ENCODE measurements around the gene SLC10A3.

The SLC10A3 gene

DNA sequence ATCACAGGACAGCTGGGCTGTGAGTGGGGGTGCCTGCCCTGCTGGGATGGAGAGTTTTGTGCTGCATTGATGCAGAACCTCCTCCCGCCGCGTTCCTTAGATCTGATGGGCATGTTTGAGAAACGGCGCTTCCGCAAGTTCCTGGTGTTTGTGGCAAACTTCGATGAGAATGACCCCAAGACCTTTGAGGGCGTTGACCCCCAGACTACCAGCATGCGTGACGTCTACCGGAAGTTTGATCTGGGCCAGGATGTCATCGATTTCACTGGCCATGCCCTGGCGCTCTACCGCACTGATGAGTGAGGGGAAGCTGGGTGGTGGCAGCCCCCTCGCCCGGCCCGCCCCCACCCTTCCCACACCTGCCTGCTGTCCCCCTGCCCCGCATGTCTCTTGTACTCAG lies 50.6 kb downstream of the SLC10A3 start:
- no peak overlapping the region for H3K4me3 ChIP-seq (ENCODE audit: low read depth, low read length)
- no peak for TF ChIP-seq CTCF (IDR thresholded peaks at IDR 0.05; ENCODE audit: insufficient read depth, low read length, missing control alignments)
- no peak for DNase-seq (ENCODE audit: low read depth, low spot score)
- POLR2A ChIA-PET = no interaction called here
- CTCF ChIA-PET = no interaction called here

DNA sequence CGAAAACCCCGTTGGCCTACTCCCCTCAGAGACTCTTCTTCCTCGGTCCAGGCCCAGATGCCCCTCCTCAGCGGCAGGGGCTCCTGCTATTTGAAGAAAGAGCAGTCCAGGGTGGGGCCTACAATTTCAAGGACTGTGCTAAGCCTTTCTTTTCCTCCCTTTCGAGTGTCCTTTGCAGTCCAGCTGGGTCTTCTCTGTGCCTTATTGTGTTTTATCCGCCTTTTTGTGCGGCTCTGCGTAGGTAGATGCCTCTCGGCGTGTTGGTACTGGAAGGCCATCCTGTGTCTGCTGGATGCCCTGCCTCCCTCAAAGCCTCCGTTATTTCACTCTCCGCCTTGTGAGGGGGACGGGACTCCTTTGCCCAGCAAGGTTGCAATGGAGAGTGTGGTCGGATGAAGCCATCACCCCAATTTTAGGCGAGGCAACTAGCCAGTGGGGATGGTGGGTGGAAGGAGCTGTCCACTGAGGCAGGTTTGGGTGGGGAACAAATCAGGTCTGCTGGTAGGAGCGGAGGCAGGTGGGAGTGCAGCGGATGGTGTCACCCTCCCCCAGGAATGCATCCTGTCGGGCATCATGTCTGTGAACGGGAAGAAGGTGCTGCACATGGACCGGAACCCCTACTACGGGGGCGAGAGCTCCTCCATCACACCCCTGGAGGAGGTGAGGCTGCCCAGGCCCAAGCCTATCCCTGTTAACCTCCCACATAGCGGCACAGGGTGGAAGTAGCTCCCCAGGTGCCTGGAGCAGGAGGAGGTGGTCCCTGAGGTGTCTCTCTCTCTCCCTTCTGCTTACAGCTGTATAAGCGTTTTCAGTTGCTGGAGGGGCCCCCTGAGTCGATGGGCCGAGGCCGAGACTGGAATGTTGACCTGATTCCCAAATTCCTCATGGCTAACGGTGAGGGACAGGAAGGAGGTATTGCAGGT lies 52.2 kb downstream of the SLC10A3 start:
- TF ChIP-seq CTCF (IDR thresholded peaks at IDR 0.05; ENCODE audit: insufficient read depth, low read length, missing control alignments) = no peak
- POLR2A ChIA-PET = interaction anchor here (0.8 kb wide), 1 partner anchor 37 kb away, joined by 3 read pairs; no protein-coding TSS in a partner anchor
- H3K4me3 ChIP-seq (ENCODE audit: low read depth, low read length) = peak overlapping the region; percentile 68
- DNase-seq (ENCODE audit: low read depth, low spot score) = no peak
- CTCF ChIA-PET = interaction anchor here (1.0 kb wide), 1 partner anchor 24 kb away, joined by 3 read pairs; no protein-coding TSS in a partner anchor

Measured in AG04449 (cell line).